Upper lobe of left lung (tissue), 4 donors: ENCODE results near the gene CBX7.

Experiments
- POLR2A ChIP-seq, 4 donors: fragments of 450-650 bp; IDR thresholded peaks; one replicate each; pipeline ENCODE4 v1.5.1; 2016 to 2017; ENCODE audit warnings: antibody characterized with exemption in 4 of 4, mild to moderate bottlenecking in 2 of 4
- POLR2AphosphoS5 ChIP-seq, 2 donors: sonication (generic); formaldehyde crosslinking; IDR thresholded peaks; one replicate each; pipeline ENCODE4 v1.5.1; 2017; ENCODE audit warnings: antibody characterized with exemption in 2 of 2
- TF ChIP-seq, protein P1 (sequence below), 6 experiments: fragments of 450-650 bp in 4 of 6; fragments of 200-600 bp in 2 of 6; sonication (generic) in 2 of 6; IDR thresholded peaks; one replicate each; pipeline ENCODE4 v1.5.1; 2016 to 2019; ENCODE audit warnings: antibody characterized with exemption in 6 of 6

DNA sequence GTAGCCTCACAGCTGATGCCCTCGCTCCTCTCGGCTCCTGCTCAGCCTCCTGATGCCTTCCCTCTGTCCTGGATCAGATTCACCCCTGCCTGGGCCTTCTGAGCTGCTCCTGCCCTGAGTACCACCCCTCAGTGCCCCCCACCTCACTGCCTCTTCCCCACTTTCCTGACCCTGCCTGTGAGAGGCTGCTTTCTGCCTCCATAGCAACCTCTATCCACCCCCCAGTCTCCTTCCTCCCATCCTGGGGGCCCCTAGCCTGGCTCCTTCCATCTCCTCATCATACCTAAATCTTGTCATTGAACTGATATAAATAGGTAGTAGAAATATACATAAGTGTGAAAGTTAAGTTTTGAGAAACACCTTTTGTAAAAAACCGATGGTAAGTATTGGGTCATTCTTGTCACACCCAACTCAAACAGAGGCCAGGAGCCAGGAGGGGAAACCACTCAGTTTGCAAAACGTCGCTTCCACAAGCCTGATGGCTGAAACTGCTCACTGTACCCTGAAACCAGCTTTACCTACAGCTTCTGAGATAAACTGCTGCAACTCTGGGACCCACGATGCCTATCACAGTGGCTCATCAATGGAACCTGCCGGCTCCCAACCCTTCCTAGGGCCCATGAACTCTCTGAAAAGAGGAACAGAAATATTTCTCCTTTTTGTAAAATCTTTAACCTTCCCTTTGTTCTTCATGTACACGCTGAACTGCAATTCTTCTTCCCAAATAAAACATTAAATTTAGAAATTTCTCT, 60.2 kb downstream of the CBX7 start:
- TF ChIP-seq, protein P1, sequence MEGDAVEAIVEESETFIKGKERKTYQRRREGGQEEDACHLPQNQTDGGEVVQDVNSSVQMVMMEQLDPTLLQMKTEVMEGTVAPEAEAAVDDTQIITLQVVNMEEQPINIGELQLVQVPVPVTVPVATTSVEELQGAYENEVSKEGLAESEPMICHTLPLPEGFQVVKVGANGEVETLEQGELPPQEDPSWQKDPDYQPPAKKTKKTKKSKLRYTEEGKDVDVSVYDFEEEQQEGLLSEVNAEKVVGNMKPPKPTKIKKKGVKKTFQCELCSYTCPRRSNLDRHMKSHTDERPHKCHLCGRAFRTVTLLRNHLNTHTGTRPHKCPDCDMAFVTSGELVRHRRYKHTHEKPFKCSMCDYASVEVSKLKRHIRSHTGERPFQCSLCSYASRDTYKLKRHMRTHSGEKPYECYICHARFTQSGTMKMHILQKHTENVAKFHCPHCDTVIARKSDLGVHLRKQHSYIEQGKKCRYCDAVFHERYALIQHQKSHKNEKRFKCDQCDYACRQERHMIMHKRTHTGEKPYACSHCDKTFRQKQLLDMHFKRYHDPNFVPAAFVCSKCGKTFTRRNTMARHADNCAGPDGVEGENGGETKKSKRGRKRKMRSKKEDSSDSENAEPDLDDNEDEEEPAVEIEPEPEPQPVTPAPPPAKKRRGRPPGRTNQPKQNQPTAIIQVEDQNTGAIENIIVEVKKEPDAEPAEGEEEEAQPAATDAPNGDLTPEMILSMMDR (IDR thresholded peaks at IDR 0.05) = no peak
- no peak for TF ChIP-seq POLR2A (IDR thresholded peaks at IDR 0.05)
- TF ChIP-seq POLR2AphosphoS5 (IDR thresholded peaks at IDR 0.05) = no peak
